K562 (cell line): ENCODE data around the gene PRR5. TPM values are rescaled to one million over a fixed set of nuclear protein-coding genes. Genes with fewer than 3 reads are reported as not detected.

Experiments
- ATAC-seq: fragments of 200-7000 bp; cut with Tn5 transposase; 3 replicates; pipeline ENCODE4 v1.9.1; 2020; ENCODE audit warnings: moderate library complexity
- BruUV-seq: library from RNA; stranded (reverse); fragments of 400-500 nt; replicated peaks from 2 replicates; lab custom pipeline; 2021; lab: Mats Ljungman, UMichigan
- CTCF ChIA-PET: fragments of 300-600 bp; formaldehyde crosslinking; extraction: SDS; loops from one replicate; lab custom pipeline; 2021; ENCODE audit warnings: low intra/inter-chr PET ratio; lab: Yijun Ruan, JAX
- POLR2A ChIA-PET: fragments of 300-600, 350-650 bp; sonication (Branson Sonifier 250); formaldehyde crosslinking; extraction: SDS; loops from one replicate; lab custom pipeline; 2021; ENCODE audit warnings: antibody characterized with exemption, inconsistent platforms; lab: Yijun Ruan, JAX
- DNase-seq, 4 experiments: peaks; one replicate each; pipeline versions ENCODE4 v3.0.0 to v3.0.0-alpha.2; 2011 to 2018; ENCODE audit warnings: low spot score in 3 of 4, mixed read lengths in 3 of 4; ENCODE audit errors: extremely low read depth in 1 of 4
- FAIRE-seq: peaks from 2 replicates; lab custom pipeline; 2011; peaks lifted over from hg19 to GRCh38; lab: Jason Lieb, UNC
- H2AFZ ChIP-seq: 2 replicates; pipeline ENCODE4 v1.6.0; 2011; ENCODE audit warnings: low read depth, low read length, control low read depth, inconsistent platforms
- H3K27ac ChIP-seq: fragments of 200-600 bp; 3 replicates; pipeline ENCODE4 v1.8.0; 2011; ENCODE audit warnings: low read depth, mild to moderate bottlenecking, control low read depth, inconsistent platforms, low read length, moderate library complexity, mixed read lengths; ENCODE audit errors: extremely low read depth
- H3K27me3 ChIP-seq, 2 experiments: fragments of 300-600 bp in 1 of 2; 2 replicates in 1 of 2; 3 replicates in 1 of 2; pipeline versions ENCODE4 v1.6.0 to v1.8.0; 2011; ENCODE audit warnings: inconsistent platforms in 2 of 2, low read length in 2 of 2, mild to moderate bottlenecking in 1 of 2, mixed read lengths in 1 of 2, moderate library complexity in 1 of 2; ENCODE audit not compliant: control insufficient read depth in 2 of 2, insufficient read depth in 2 of 2
- H3K36me3 ChIP-seq: fragments of 300-600 bp; 3 replicates; pipeline ENCODE4 v1.8.0; 2011; ENCODE audit warnings: mild to moderate bottlenecking, low read length, inconsistent platforms; ENCODE audit not compliant: control insufficient read depth, insufficient read depth
- H3K4me1 ChIP-seq, 2 experiments: fragments of 200-600 bp in 1 of 2; replicated peaks in 1 of 2; 2 replicates in 1 of 2; 3 replicates in 1 of 2; pipeline versions ENCODE4 v1.5.1 to v1.8.0; 2011; ENCODE audit warnings: inconsistent platforms in 2 of 2, low read length in 2 of 2, mild to moderate bottlenecking in 1 of 2, mixed read lengths in 1 of 2, moderate library complexity in 1 of 2; ENCODE audit not compliant: control insufficient read depth in 2 of 2, insufficient read depth in 2 of 2
- H3K4me2 ChIP-seq: 2 replicates; pipeline ENCODE4 v1.6.1; 2011; ENCODE audit warnings: low read length, control low read depth, inconsistent platforms, mixed read lengths; ENCODE audit not compliant: insufficient read depth
- H3K4me3 ChIP-seq: fragments of 200-600 bp; sonication (generic), shearing (Covaris generic); 2 replicates; pipeline ENCODE4 v1.5.1; 2016; ENCODE audit warnings: control low read depth, inconsistent platforms
- H3K79me2 ChIP-seq: fragments of 200-600 bp; 3 replicates; pipeline ENCODE4 v1.8.0; 2011; ENCODE audit warnings: low read length, inconsistent platforms; ENCODE audit not compliant: control insufficient read depth, insufficient read depth
- H3K9ac ChIP-seq, 2 experiments: 2 replicates each; pipeline versions ENCODE4 v1.6.0 to v1.6.1; 2011; ENCODE audit warnings: low read depth in 2 of 2, low read length in 2 of 2, control low read depth in 1 of 2, inconsistent platforms in 1 of 2, mild to moderate bottlenecking in 1 of 2, mixed read lengths in 1 of 2; ENCODE audit not compliant: insufficient read depth in 1 of 2
- H3K9me1 ChIP-seq: one replicate; pipeline ENCODE4 v1.6.0; 2011; ENCODE audit warnings: inconsistent platforms, mild to moderate bottlenecking, low read length, moderate library complexity; ENCODE audit not compliant: control insufficient read depth, insufficient read depth
- H3K9me3 ChIP-seq: replicated peaks from 2 replicates; pipeline ENCODE4 v1.5.1; 2011; ENCODE audit warnings: low read depth, low read length, inconsistent platforms; ENCODE audit not compliant: control insufficient read depth, insufficient read depth
- H4K20me1 ChIP-seq: replicated peaks from 2 replicates; pipeline ENCODE4 v1.6.1; 2011; ENCODE audit warnings: low read length, inconsistent platforms, mixed read lengths; ENCODE audit not compliant: control insufficient read depth, insufficient read depth
- FOXP1 ChIP-seq: sonication (generic); formaldehyde crosslinking; IDR thresholded peaks from 2 replicates; pipeline ENCODE4 v1.8.0; 2022; ENCODE audit warnings: mild to moderate bottlenecking, missing genetic modification reagents
- NFIC ChIP-seq: fragments of 450-650 bp; IDR thresholded peaks from 2 replicates; pipeline ENCODE4 v1.6.1; 2017; ENCODE audit warnings: mild to moderate bottlenecking, inconsistent platforms
- NR2F6 ChIP-seq: fragments of 450-650 bp; formaldehyde crosslinking; IDR thresholded peaks from 2 replicates; pipeline ENCODE4 v1.4.0; 2020; ENCODE audit warnings: mild to moderate bottlenecking
- RB1 ChIP-seq: fragments of 450-650 bp; IDR thresholded peaks from 2 replicates; pipeline ENCODE4 v1.6.1; 2017; ENCODE audit warnings: low read depth, mild to moderate bottlenecking
- SMARCA4 ChIP-seq: fragments of 450-650 bp; IDR thresholded peaks from 2 replicates; pipeline ENCODE4 v1.6.1; 2016
- TEAD1 ChIP-seq, 2 experiments: fragments of 450-650 bp in 1 of 2; sonication (generic) in 1 of 2; formaldehyde crosslinking; IDR thresholded peaks; 2 replicates each; pipeline versions ENCODE4 v1.4.0 to v1.8.0; 2020 to 2022; ENCODE audit warnings: mild to moderate bottlenecking in 2 of 2, missing genetic modification reagents in 1 of 2
- ZKSCAN3 ChIP-seq: fragments of 250-450 bp; sonication (Bioruptor Pico); IDR thresholded peaks from 2 replicates; pipeline ENCODE4 v1.4.0; 2020
- WGBS: fragments of 100-300 bp; shearing (Covaris generic); methylation state at CpG from one replicate; pipeline ENCODE4 v1.1.6; 2016; ENCODE audit warnings: low coverage, mixed read lengths; ENCODE audit not compliant: insufficient coverage; ENCODE audit errors: missing lambda C conversion rate; 5-methylcytosine and 5-hydroxymethylcytosine counted together
- in situ Hi-C: fragments of 300-500 bp; cut with MboI; formaldehyde crosslinking; loops from 4 replicates; pipeline ENCODE4 v1.15.0; 2018; ENCODE audit warnings: inconsistent platforms, mixed read lengths
- intact Hi-C: fragments of 100-400 bp; cut with micrococcal nuclease; formaldehyde crosslinking; loops from 2 replicates; pipeline ENCODE4 v1.14.2; 2022
- polyA plus RNA-seq, 8 experiments: library from polyadenylated mRNA; depleted of rRNA in 4 of 8; stranded (reverse) in 5 of 8; unstranded in 3 of 8; fragments of >200 nt; fragmentation: Nextera tagmentation in 2 of 8; fragmentation: Illumina TruSeq in 1 of 8; extraction: Ambion mirVana in 2 of 8; extraction: Trizol in 1 of 8; gene quantifications; 2 replicates each; pipeline versions ENCODE4 v1.2.1 to v1.2.3, GENCODE V29; 2011 to 2014; ENCODE audit warnings: inconsistent platforms in 1 of 8, missing spikeins in 1 of 8
- total RNA-seq, 7 experiments: library from RNA; depleted of rRNA in 6 of 7; stranded (reverse); fragments of >200 nt in 6 of 7; fragmentation: Illumina TruSeq in 2 of 7; extraction: Trizol in 2 of 7; gene quantifications; 2 replicates each; pipeline versions ENCODE4 v1.2.1 to v1.2.3, GENCODE V29; 2011 to 2021; ENCODE audit warnings: low replicate concordance in 1 of 7

The PRR5 gene
- total and polyA plus RNA-seq, 9 of the 15 experiments (the other 6 are each of a cell fraction or from before 2014, with no cell fraction given): 0.13 to 21.0 (median 7.5) TPM

DNA sequence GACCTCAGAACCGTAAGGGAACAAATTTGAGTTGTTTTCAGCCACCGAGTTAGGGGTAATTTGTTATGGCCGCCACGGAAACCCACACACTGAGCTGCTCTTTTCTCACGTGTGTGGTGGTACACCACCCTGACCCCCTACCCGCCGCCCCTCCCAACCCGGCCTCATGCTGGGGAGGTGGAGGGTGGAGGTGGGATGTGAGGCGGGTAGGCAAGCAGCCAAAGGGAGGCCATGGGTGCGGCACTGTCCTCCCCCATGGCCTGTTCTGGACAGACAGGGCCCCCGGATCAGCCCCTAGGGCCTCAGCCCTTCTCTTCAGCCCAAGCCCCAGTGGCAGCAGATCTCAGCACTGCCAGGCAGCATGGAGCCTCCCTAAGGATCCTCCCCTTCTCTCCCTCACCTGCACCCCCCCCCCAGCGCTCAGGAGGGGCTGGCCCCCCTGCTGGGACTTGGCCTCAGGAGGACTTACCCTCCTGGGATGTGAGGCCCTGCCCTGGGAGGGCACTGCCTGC lies 7.9 kb downstream of the PRR5 start:
- BruUV-seq: no TSS peak
- Histone ChIP-seq H3K4me3 (no peak overlapping the region), H3K9ac (peak overlapping the region in 1 of 2 experiments; percentile 71; a peak in 2 of 4 replicates), H3K79me2 (peaks cover 3% of the 10 kb centered on the region; the same call in 1 of the 3 replicates), H3K9me1 (no peaks in the 10 kb centered on the region), H3K36me3 (peaks cover 4% of the 10 kb centered on the region; the same call in 1 of the 3 replicates), H3K4me1 (peaks cover 5 to 44% of the 10 kb centered on the region in 2 experiments; a peak in 3 of 5 replicates), H4K20me1 (peaks cover 16% of the 10 kb centered on the region), H3K27ac (peak overlapping the region; percentile 17; the same call in 1 of the 3 replicates), H3K27me3 (no peaks in the 10 kb centered on the region), H3K9me3 (no peaks in the 10 kb centered on the region), H2AFZ (no peak overlapping the region), H3K4me2 (no peak overlapping the region)
- 42% methylated on average over 4 of the region's 12 CpGs for WGBS
- in situ Hi-C loops: no loop called here
- CTCF ChIA-PET: no interaction called here
- DNase-seq (peak in 3 of 4 experiments; percentile 23 to 49 (median 43)), ATAC-seq (peak; percentile 71), FAIRE-seq (no peak)
- intact Hi-C loops: no loop called here
- POLR2A ChIA-PET: interaction anchor here (0.5 kb wide), 1 partner anchor 25 kb away, joined by 3 read pairs; no protein-coding TSS in a partner anchor
- TF ChIP-seq NFIC (peak; percentile 25; the same call in 1 of the 2 replicates), RB1 (no peak), TEAD1 (CRISPR knock-in tag; IDR thresholded peaks at IDR 0.05) (no peak), FOXP1 (CRISPR knock-in tag) (no peak), SMARCA4 (no peak), NR2F6 (CRISPR knock-in tag) (no peak), ZKSCAN3 (no peak)
